ENCODE data around the gene MRAP2. TPM values are rescaled to one million over a fixed set of nuclear protein-coding genes. Genes with fewer than 3 reads are reported as not detected.
"Not testable (repeated sequence)": the region's sequence is repeated elsewhere in the genome, so short reads cannot be mapped to it uniquely, and the experiment has no call there.

The MRAP2 gene
- total RNA-seq, 4 donors from 2014 or later: 1.9 to 10.9 (median 2.1) TPM; not detected in 1

GRCh38 chr6:84061613-84062398, 28.2 kb downstream of the MRAP2 start:
- Histone ChIP-seq H3K4me3 (no peak overlapping the region), H3K27ac (no peak overlapping the region), H3K4me1 (no peaks in the 10 kb centered on the region), H3K36me3 (no peaks in the 10 kb centered on the region), H3K27me3 (no peaks in the 10 kb centered on the region), H3K9me3 (no peaks in the 10 kb centered on the region)
- TF ChIP-seq CTCF (IDR thresholded peaks at IDR 0.05) (no peak), POLR2A (IDR thresholded peaks at IDR 0.05) (no peak)
- intact Hi-C loops (cut with DNase I; ENCODE audit: low total_unique reads): no loop called here
- no peak for DNase-seq

DNA sequence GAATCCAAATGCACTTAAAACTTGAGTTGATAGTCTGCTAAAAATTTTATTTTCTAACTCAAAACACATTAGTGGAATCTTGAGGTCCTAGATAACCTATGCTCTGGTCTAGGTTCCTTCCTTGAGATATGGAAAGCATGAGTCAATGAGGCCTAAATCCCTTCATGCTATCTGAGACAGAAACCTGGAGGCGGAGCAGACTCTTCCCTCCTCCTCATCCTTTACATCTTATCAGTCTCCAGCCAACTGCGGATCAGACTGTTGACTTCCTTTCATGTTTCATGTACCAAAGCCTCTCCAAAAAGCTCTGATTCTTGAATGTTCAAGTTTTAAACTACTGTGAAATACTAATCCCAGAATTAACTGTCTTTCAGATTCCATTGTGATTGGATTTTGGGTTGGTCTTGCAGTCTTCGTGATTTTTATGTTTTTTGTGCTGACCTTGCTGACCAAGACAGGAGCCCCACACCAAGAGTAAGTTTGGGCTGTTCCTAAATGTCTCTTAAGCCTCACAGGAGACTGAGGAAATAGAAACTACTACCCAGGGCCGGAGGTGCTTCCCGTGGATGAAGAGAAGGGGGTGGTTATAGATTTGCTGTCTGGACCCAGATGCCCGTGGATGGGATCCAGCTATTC, 29.1 kb downstream of the MRAP2 start:
- intact Hi-C loops (cut with DNase I; ENCODE audit: low total_unique reads): no loop called here
- no peaks in the 10 kb centered on the region for H3K4me1 ChIP-seq
- no peak overlapping the region for H3K4me3 ChIP-seq
- no peaks in the 10 kb centered on the region for H3K9me3 ChIP-seq
- no peaks in the 10 kb centered on the region for H3K27me3 ChIP-seq
- TF ChIP-seq POLR2A (IDR thresholded peaks at IDR 0.05): no peak
- TF ChIP-seq CTCF (IDR thresholded peaks at IDR 0.05): no peak
- no peaks in the 10 kb centered on the region for H3K36me3 ChIP-seq
- DNase-seq: no peak
- no peak overlapping the region for H3K27ac ChIP-seq

DNA sequence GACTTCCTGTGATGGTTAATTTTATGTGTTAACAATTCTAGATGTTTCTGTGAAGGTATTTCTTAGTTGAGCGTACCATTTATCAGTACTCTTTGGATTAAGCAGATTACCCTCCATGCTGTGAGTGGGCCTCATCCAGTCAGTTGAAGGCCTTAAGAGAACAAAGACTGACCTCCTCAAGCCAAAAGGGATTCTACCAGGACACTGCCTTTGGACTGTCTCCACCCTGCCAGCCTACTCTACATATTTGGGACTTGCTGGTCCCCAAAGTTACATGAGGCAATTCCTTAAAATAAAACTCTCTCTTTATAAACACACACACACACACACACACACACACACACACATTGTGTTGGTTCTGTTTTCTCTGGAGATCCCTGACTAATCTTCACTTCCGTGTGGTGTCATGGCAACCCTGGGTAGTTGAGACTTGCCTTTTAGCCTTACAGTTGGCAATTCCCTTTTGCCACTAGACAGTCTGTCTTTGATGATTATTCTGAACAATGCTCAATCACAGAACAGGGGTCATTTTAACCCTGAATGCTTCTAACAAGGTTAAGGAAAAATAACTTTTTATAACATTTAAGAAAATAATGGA, 32.2 kb downstream of the MRAP2 start:
- no peaks in the 10 kb centered on the region for H3K4me1 ChIP-seq
- no peak overlapping the region for H3K4me3 ChIP-seq
- TF ChIP-seq POLR2A (IDR thresholded peaks at IDR 0.05) (no peak), CTCF (IDR thresholded peaks at IDR 0.05) (no peak)
- intact Hi-C loops (cut with DNase I; ENCODE audit: low total_unique reads): no loop called here
- no peak overlapping the region for H3K27ac ChIP-seq
- H3K27me3 ChIP-seq: no peaks in the 10 kb centered on the region
- H3K9me3 ChIP-seq: no peaks in the 10 kb centered on the region
- DNase-seq: no peak
- H3K36me3 ChIP-seq: no peaks in the 10 kb centered on the region

- Histone ChIP-seq H3K4me3 (no peak overlapping the region), H3K9me3 (no peaks in the 10 kb centered on the region), H3K27me3 (no peaks in the 10 kb centered on the region), H3K27ac (no peak overlapping the region), H3K36me3 (no peaks in the 10 kb centered on the region), H3K4me1 (no peaks in the 10 kb centered on the region)
- intact Hi-C loops (cut with DNase I; ENCODE audit: low total_unique reads): no loop called here
- TF ChIP-seq CTCF (IDR thresholded peaks at IDR 0.05) (no peak), POLR2A (IDR thresholded peaks at IDR 0.05) (no peak)
- DNase-seq: no peak
These were observed 33.0 kb downstream of the MRAP2 start for GRCh38 chr6:84066536-84066935.

DNA sequence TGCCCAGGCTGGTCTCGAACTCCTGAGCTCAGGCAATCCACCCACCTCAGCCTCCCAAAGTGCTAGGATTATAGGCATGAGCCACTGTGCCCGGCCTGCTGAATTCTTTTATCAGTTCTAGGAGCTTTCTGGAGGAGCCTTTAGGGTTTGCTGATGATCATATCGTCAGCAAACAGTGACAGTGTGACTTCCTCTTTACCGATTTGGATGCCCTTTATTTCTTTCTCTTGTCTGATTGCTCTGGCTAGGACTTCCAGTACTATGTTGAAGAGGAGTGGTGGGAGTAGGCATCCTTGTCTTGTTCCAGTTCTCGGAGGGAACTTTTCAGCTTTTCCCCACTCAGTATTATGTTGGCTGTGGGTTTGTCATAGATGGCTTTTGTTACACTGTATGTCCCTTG, 35.3 kb downstream of the MRAP2 start:
- H3K4me1 ChIP-seq; intact Hi-C loops (cut with DNase I; ENCODE audit: low total_unique reads); H3K9me3 ChIP-seq; H3K27me3 ChIP-seq; DNase-seq; H3K4me3 ChIP-seq; H3K36me3 ChIP-seq; H3K27ac ChIP-seq: not testable (repeated sequence)

All from uterus (tissue), 4 donors.